Endothelial cell of umbilical vein (primary cell): ENCODE data around the gene CAMSAP1. TPM values are rescaled to one million over a fixed set of nuclear protein-coding genes. Genes with fewer than 3 reads are reported as not detected.

ENCODE experiments used
- BruUV-seq: library from RNA; stranded (reverse); fragments of 400-500 nt; replicated peaks from 2 replicates; lab custom pipeline; 2021; lab: Mats Ljungman, UMichigan
- CTCF ChIA-PET: fragments of 300-600, 350-600 bp; sonication (Branson Sonifier 250); formaldehyde crosslinking; loops from one replicate; lab custom pipeline; 2021; ENCODE audit warnings: antibody characterized with exemption, inconsistent platforms; lab: Charles Lee
- POLR2A ChIA-PET: fragments of 300-600, 350-600 bp; sonication (Branson Sonifier 250); formaldehyde crosslinking; loops from one replicate; lab custom pipeline; 2021; ENCODE audit warnings: antibody characterized with exemption, inconsistent platforms; lab: Charles Lee
- DNase-seq: peaks from one replicate; pipeline ENCODE4 v3.0.0-alpha.2; 2011; ENCODE audit warnings: low read depth, low spot score
- FAIRE-seq: peaks from 2 replicates; lab custom pipeline; 2011; peaks lifted over from hg19 to GRCh38; lab: Jason Lieb, UNC
- H2AFZ ChIP-seq: 2 replicates; pipeline ENCODE4 v1.6.0; 2012; ENCODE audit warnings: low read depth, low read length, control low read depth, inconsistent platforms
- H3K27ac ChIP-seq: 2 replicates; pipeline ENCODE4 v1.5.1; 2011; ENCODE audit warnings: low read depth, mild to moderate bottlenecking, control low read depth, low read length, moderate library complexity; ENCODE audit not compliant: insufficient read depth
- H3K27me3 ChIP-seq, 2 experiments: 2 replicates each; pipeline versions ENCODE4 v1.6.0 to v1.6.1; 2011; ENCODE audit warnings: low read length in 2 of 2, mixed read lengths in 1 of 2; ENCODE audit not compliant: control insufficient read depth in 2 of 2, insufficient read depth in 2 of 2
- H3K36me3 ChIP-seq, 2 experiments: 2 replicates in 1 of 2; 3 replicates in 1 of 2; pipeline ENCODE4 v1.5.1; 2011; ENCODE audit warnings: low read length in 2 of 2, mild to moderate bottlenecking in 1 of 2, moderate library complexity in 1 of 2; ENCODE audit not compliant: control insufficient read depth in 2 of 2, insufficient read depth in 2 of 2; ENCODE audit errors: extremely low read depth in 1 of 2
- H3K4me1 ChIP-seq: 3 replicates; pipeline ENCODE4 v1.5.1; 2011; ENCODE audit warnings: mild to moderate bottlenecking, low read length; ENCODE audit not compliant: control insufficient read depth, insufficient read depth; ENCODE audit errors: extremely low read depth
- H3K4me2 ChIP-seq: 2 replicates; pipeline ENCODE4 v1.6.1; 2011; ENCODE audit warnings: low read length, control low read depth, mixed read lengths; ENCODE audit not compliant: insufficient read depth
- H3K4me3 ChIP-seq, 3 experiments: fragments of 200-600 bp in 1 of 3; sonication (generic), shearing (Covaris generic) in 1 of 3; replicated peaks in 1 of 3; 2 replicates each; pipeline ENCODE4 v1.5.1; 2011 to 2016; ENCODE audit warnings: control low read depth in 3 of 3, low read length in 3 of 3, mild to moderate bottlenecking in 2 of 3, inconsistent platforms in 1 of 3, low read depth in 1 of 3, moderate library complexity in 1 of 3; ENCODE audit not compliant: insufficient read depth in 1 of 3
- H3K79me2 ChIP-seq: 2 replicates; pipeline ENCODE4 v1.6.0; 2012; ENCODE audit warnings: low read length, inconsistent platforms; ENCODE audit not compliant: control insufficient read depth, insufficient read depth
- H3K9ac ChIP-seq: replicated peaks from 2 replicates; pipeline ENCODE3; 2011; ENCODE audit warnings: low read length, control low read depth; ENCODE audit not compliant: insufficient read depth; ENCODE audit errors: extremely low read depth
- H3K9me1 ChIP-seq: replicated peaks from 3 replicates; pipeline ENCODE4 v1.6.0; 2011; ENCODE audit warnings: mild to moderate bottlenecking, low read length; ENCODE audit not compliant: control insufficient read depth, insufficient read depth; ENCODE audit errors: extremely low read depth
- H3K9me3 ChIP-seq: replicated peaks from 2 replicates; pipeline ENCODE4 v1.5.1; 2012; ENCODE audit warnings: low read length, inconsistent platforms; ENCODE audit not compliant: control insufficient read depth, insufficient read depth
- H4K20me1 ChIP-seq: replicated peaks from 2 replicates; pipeline ENCODE3; 2011; ENCODE audit warnings: mild to moderate bottlenecking, low read length; ENCODE audit not compliant: control insufficient read depth, insufficient read depth; ENCODE audit errors: extremely low read depth
- EZH2 ChIP-seq: IDR thresholded peaks from 2 replicates; pipeline ENCODE4 v1.6.1; 2012; ENCODE audit warnings: borderline replicate concordance, low read depth, mild to moderate bottlenecking, moderate library complexity, low read length, inconsistent platforms; ENCODE audit not compliant: severe bottlenecking
- FOS ChIP-seq: IDR thresholded peaks from 2 replicates; pipeline ENCODE4 v1.6.1; 2011; ENCODE audit warnings: mild to moderate bottlenecking, low read length, moderate library complexity, borderline replicate concordance; ENCODE audit not compliant: insufficient read depth
- GATA2 ChIP-seq: IDR thresholded peaks from 2 replicates; pipeline ENCODE4 v1.7.0; 2011; ENCODE audit warnings: low read depth, mild to moderate bottlenecking, moderate library complexity, mixed read lengths, low read length; ENCODE audit not compliant: insufficient read length, insufficient read depth
- JUN ChIP-seq: IDR thresholded peaks from 2 replicates; pipeline ENCODE4 v1.6.1; 2011; ENCODE audit warnings: borderline replicate concordance, low read depth; ENCODE audit not compliant: insufficient read length, insufficient read depth
- MYC ChIP-seq: IDR thresholded peaks from one replicate; pipeline ENCODE4 v1.6.1; 2011; ENCODE audit warnings: mild to moderate bottlenecking, low read depth, low read length
- POLR2A ChIP-seq: IDR thresholded peaks from 2 replicates; pipeline ENCODE4 v1.6.1; 2012; ENCODE audit warnings: low read depth, mild to moderate bottlenecking, control low read depth, low read length
- POLR2AphosphoS5 ChIP-seq: IDR thresholded peaks from 2 replicates; pipeline ENCODE4 v1.6.1; 2012; ENCODE audit warnings: low read depth, mild to moderate bottlenecking, control low read depth, low read length, moderate library complexity; ENCODE audit not compliant: insufficient read depth
- dilution Hi-C: fragments of 300-500 bp; cut with MboI; formaldehyde crosslinking; loops from one replicate; pipeline ENCODE4 v1.15.0; 2019; ENCODE audit warnings: low sequenced_read_pairs; ENCODE audit not compliant: extremely low pct_ligation_motif_present
- intact Hi-C: fragments of 100-400 bp; cut with micrococcal nuclease; formaldehyde crosslinking; loops from one replicate; pipeline ENCODE4 v1.10.0; 2022
- polyA plus RNA-seq, 4 experiments: library from polyadenylated mRNA; depleted of rRNA in 3 of 4; stranded (reverse) in 3 of 4; unstranded in 1 of 4; fragments of >200 nt; gene quantifications; 2 replicates each; pipeline versions ENCODE4 v1.2.1 to v1.2.3, GENCODE V29; 2011 to 2012; ENCODE audit warnings: missing spikeins in 1 of 4
- total RNA-seq: library from RNA; stranded (reverse); gene quantifications from 2 replicates; pipeline ENCODE4 v1.2.3, GENCODE V29; 2021
- TF ChIP-seq, protein P1 (sequence below): IDR thresholded peaks from 2 replicates; pipeline ENCODE4 v1.6.1; 2011; ENCODE audit not compliant: insufficient read depth, insufficient read length
- TF ChIP-seq, protein P2 (sequence below), 2 donors: IDR thresholded peaks; 1 replicate in 1 of 2; 2 replicates in 1 of 2; pipeline ENCODE4 v1.5.1; 2011; ENCODE audit warnings: low read length in 2 of 2, mild to moderate bottlenecking in 2 of 2, moderate library complexity in 2 of 2, control low read depth in 1 of 2, inconsistent platforms in 1 of 2, low read depth in 1 of 2; ENCODE audit not compliant: insufficient read depth in 1 of 2; ENCODE audit errors: extremely low read depth in 1 of 2

CAMSAP1 gene
- total and polyA plus RNA-seq, 2 donors (not counting 3 experiments of a cell fraction or from before 2014, with no cell fraction given), result 8.1 to 25.5 TPM

DNA sequence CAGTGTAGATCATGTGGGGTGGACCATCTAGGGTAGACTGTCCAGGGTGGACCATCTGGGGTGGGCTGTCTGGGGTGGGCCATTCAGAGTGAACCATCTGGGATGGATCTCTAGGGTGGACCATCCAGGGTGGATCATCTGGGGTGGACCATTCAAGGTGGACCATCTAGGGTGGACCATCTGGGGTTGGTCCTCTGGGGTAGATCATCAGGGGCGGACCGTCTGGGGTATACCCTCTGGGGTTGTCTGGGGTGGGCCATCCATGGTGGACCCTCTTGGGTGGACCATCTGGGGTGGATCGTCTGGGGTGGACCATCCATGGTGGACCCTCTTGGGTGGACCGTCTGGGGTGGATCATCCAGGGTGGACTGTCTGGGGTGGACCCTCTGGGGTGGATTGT lies 141.1 kb downstream of the CAMSAP1 start:
- Histone ChIP-seq H3K27me3 (no peaks in the 10 kb centered on the region), H3K9me3 (no peaks in the 10 kb centered on the region), H2AFZ (no peak overlapping the region), H3K9ac (no peak overlapping the region), H3K36me3 (no peaks in the 10 kb centered on the region), H3K79me2 (no peaks in the 10 kb centered on the region), H3K4me3 (no peak overlapping the region), H3K27ac (no peak overlapping the region), H4K20me1 (no peaks in the 10 kb centered on the region), H3K4me2 (no peak overlapping the region), H3K4me1 (no peaks in the 10 kb centered on the region), H3K9me1 (no peaks in the 10 kb centered on the region)
- ChIA-PET CTCF (no interaction called here), POLR2A (no interaction called here)
- intact Hi-C loops, result no loop called here
- no TSS peak for BruUV-seq
- no peak for FAIRE-seq
- dilution Hi-C loops, result no loop called here
- TF ChIP-seq JUN (no peak), MYC (no peak), POLR2A (no peak), POLR2AphosphoS5 (no peak), FOS (no peak), GATA2 (no peak), EZH2 (no peak)
- TF ChIP-seq, protein P1, sequence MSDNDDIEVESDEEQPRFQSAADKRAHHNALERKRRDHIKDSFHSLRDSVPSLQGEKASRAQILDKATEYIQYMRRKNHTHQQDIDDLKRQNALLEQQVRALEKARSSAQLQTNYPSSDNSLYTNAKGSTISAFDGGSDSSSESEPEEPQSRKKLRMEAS, result no peak
- TF ChIP-seq, protein P2, sequence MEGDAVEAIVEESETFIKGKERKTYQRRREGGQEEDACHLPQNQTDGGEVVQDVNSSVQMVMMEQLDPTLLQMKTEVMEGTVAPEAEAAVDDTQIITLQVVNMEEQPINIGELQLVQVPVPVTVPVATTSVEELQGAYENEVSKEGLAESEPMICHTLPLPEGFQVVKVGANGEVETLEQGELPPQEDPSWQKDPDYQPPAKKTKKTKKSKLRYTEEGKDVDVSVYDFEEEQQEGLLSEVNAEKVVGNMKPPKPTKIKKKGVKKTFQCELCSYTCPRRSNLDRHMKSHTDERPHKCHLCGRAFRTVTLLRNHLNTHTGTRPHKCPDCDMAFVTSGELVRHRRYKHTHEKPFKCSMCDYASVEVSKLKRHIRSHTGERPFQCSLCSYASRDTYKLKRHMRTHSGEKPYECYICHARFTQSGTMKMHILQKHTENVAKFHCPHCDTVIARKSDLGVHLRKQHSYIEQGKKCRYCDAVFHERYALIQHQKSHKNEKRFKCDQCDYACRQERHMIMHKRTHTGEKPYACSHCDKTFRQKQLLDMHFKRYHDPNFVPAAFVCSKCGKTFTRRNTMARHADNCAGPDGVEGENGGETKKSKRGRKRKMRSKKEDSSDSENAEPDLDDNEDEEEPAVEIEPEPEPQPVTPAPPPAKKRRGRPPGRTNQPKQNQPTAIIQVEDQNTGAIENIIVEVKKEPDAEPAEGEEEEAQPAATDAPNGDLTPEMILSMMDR (IDR thresholded peaks at IDR 0.05; ENCODE audit: extremely low read depth in 1 of 2, insufficient read depth in 1 of 2, low read depth in 1 of 2, low read length in 2 of 2), result no peak
- DNase-seq, result no peak
